Fibroblast of lung (primary cell): Measurements from ENCODE around the gene DDR1. TPM values are rescaled to one million over a fixed set of nuclear protein-coding genes. Genes with fewer than 3 reads are reported as not detected.
A peak's percentile ranks its signal among the peaks of the same experiment; 100 is the strongest.

Experiments used
- DNase-seq, 2 donors: peaks; one replicate each; pipeline versions ENCODE4 v3.0.0 to v3.0.0-alpha.2; 2010; ENCODE audit warnings: low read depth in 2 of 2
- H2AFZ ChIP-seq: 2 replicates; pipeline ENCODE4 v1.5.1; 2012; ENCODE audit warnings: low read length, control low read depth, inconsistent platforms
- H3K27ac ChIP-seq: 2 replicates; pipeline ENCODE4 v1.5.1; 2011; ENCODE audit warnings: low read length, control low read depth; ENCODE audit not compliant: insufficient read depth
- H3K27me3 ChIP-seq: 2 replicates; pipeline ENCODE4 v1.5.1; 2011; ENCODE audit warnings: mild to moderate bottlenecking, low read length; ENCODE audit not compliant: control insufficient read depth, insufficient read depth
- H3K36me3 ChIP-seq: 2 replicates; pipeline ENCODE4 v1.5.1; 2011; ENCODE audit warnings: low read length; ENCODE audit not compliant: control insufficient read depth, insufficient read depth
- H3K4me1 ChIP-seq: 2 replicates; pipeline ENCODE4 v1.5.1; 2011; ENCODE audit warnings: low read length; ENCODE audit not compliant: control insufficient read depth, insufficient read depth; ENCODE audit errors: extremely low read depth
- H3K4me2 ChIP-seq: 2 replicates; pipeline ENCODE4 v1.5.1; 2011; ENCODE audit warnings: low read length, control low read depth; ENCODE audit not compliant: insufficient read depth; ENCODE audit errors: extremely low read depth
- H3K4me3 ChIP-seq, 4 experiments: fragments of 200-600 bp in 1 of 4; sonication (generic) in 1 of 4; replicated peaks in 1 of 4; 2 replicates each; pipeline ENCODE4 v1.5.1; 2011 to 2016; ENCODE audit warnings: low read length in 4 of 4, low read depth in 3 of 4, mild to moderate bottlenecking in 3 of 4, control low read depth in 2 of 4, inconsistent platforms in 1 of 4, mixed read lengths in 1 of 4; ENCODE audit not compliant: insufficient read depth in 1 of 4; ENCODE audit errors: control extremely low read depth in 1 of 4
- H3K79me2 ChIP-seq: 2 replicates; pipeline ENCODE4 v1.5.1; 2012; ENCODE audit warnings: mild to moderate bottlenecking, low read length, inconsistent platforms; ENCODE audit not compliant: control insufficient read depth, insufficient read depth
- H3K9ac ChIP-seq: 2 replicates; pipeline ENCODE4 v1.5.1; 2011; ENCODE audit warnings: mild to moderate bottlenecking, low read length, control low read depth; ENCODE audit not compliant: insufficient read depth
- H3K9me3 ChIP-seq: 2 replicates; pipeline ENCODE4 v1.5.1; 2012; ENCODE audit warnings: low read depth, low read length; ENCODE audit not compliant: control insufficient read depth, insufficient read depth
- H4K20me1 ChIP-seq: 2 replicates; pipeline ENCODE4 v1.5.1; 2011; ENCODE audit warnings: low read length; ENCODE audit not compliant: control insufficient read depth, insufficient read depth; ENCODE audit errors: extremely low read depth
- EZH2 ChIP-seq: IDR thresholded peaks from 2 replicates; pipeline ENCODE4 v1.5.1; 2012; ENCODE audit warnings: low read length, control low read depth, mild to moderate bottlenecking; ENCODE audit errors: missing control alignments
- polyA plus RNA-seq, 2 donors: library from polyadenylated mRNA; depleted of rRNA in 1 of 2; stranded (reverse) in 1 of 2; unstranded in 1 of 2; fragments of >200 nt; gene quantifications; 2 replicates each; pipeline ENCODE4 v1.2.1, GENCODE V29; 2011 to 2012; ENCODE audit warnings: missing spikeins in 1 of 2
- total RNA-seq: library from RNA; depleted of rRNA; stranded (reverse); fragments of >200 nt; gene quantifications from 2 replicates; pipeline ENCODE4 v1.2.1, GENCODE V29; 2014
- TF ChIP-seq, protein P1 (sequence below), 2 donors: IDR thresholded peaks in 1 of 2; conservative IDR thresholded peaks in 1 of 2; 1 replicate in 1 of 2; 2 replicates in 1 of 2; pipeline ENCODE4 v1.5.1; 2011 to 2012; ENCODE audit warnings: low read length in 2 of 2, control low read depth in 1 of 2, inconsistent platforms in 1 of 2, low read depth in 1 of 2, mild to moderate bottlenecking in 1 of 2

Gene DDR1
- total and polyA plus RNA-seq, 2 donors (not counting 1 experiment from before 2014, with no cell fraction given): 10.9 to 17.5 TPM

DNA sequence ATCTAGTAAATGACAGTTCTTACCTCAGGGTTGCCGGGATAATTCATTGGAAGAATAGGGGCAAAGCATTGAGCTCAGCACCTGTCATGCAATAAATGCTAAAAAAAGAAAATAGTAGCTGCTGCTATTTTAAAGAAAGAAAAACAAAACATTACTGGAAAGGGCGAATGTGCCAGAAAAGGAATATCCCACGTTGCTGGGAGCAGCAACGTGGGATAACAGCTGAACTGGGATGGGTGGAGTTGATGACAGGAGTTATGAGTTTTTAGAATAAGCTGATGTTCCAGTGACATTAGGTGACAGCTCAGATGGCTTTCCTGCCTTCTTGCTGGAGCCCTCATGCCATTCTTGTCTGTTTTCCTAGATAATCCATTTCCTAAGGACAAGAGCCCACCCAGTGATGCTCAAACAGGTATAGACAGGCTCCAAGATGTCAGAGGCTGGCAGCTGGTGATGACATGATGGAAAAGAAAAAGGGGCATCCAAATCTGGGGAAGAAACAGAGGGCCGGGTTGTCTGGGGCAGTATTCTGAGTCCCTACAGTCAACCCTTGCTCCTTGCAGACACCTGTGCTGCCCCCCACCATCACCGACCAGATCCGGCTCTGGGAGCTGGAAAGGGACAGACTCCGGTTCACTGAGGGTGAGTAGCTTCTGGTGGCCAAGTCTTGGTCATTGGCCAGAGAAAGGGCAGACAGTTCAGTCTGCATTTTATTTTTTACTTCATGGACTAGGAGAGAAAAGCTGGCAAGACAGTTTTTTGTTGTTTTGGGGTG is 28.6 kb downstream of the DDR1 start:
- Histone ChIP-seq H3K4me1 (peaks cover 14% of the 10 kb centered on the region), H3K4me3 (no peak overlapping the region), H2AFZ (no peak overlapping the region), H3K27ac (no peak overlapping the region), H3K36me3 (peaks cover 11% of the 10 kb centered on the region), H4K20me1 (no peaks in the 10 kb centered on the region), H3K79me2 (peaks cover 10% of the 10 kb centered on the region), H3K27me3 (no peaks in the 10 kb centered on the region), H3K9ac (no peak overlapping the region), H3K4me2 (no peak overlapping the region), H3K9me3 (no peaks in the 10 kb centered on the region)
- no peak for TF ChIP-seq EZH2
- TF ChIP-seq, protein P1, sequence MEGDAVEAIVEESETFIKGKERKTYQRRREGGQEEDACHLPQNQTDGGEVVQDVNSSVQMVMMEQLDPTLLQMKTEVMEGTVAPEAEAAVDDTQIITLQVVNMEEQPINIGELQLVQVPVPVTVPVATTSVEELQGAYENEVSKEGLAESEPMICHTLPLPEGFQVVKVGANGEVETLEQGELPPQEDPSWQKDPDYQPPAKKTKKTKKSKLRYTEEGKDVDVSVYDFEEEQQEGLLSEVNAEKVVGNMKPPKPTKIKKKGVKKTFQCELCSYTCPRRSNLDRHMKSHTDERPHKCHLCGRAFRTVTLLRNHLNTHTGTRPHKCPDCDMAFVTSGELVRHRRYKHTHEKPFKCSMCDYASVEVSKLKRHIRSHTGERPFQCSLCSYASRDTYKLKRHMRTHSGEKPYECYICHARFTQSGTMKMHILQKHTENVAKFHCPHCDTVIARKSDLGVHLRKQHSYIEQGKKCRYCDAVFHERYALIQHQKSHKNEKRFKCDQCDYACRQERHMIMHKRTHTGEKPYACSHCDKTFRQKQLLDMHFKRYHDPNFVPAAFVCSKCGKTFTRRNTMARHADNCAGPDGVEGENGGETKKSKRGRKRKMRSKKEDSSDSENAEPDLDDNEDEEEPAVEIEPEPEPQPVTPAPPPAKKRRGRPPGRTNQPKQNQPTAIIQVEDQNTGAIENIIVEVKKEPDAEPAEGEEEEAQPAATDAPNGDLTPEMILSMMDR (conservative IDR thresholded peaks at IDR 0.05 in 1 of 2, IDR thresholded peaks at IDR 0.05 in 1 of 2; ENCODE audit: low read depth in 1 of 2, low read length in 2 of 2): no peak
- no peak for DNase-seq

DNA sequence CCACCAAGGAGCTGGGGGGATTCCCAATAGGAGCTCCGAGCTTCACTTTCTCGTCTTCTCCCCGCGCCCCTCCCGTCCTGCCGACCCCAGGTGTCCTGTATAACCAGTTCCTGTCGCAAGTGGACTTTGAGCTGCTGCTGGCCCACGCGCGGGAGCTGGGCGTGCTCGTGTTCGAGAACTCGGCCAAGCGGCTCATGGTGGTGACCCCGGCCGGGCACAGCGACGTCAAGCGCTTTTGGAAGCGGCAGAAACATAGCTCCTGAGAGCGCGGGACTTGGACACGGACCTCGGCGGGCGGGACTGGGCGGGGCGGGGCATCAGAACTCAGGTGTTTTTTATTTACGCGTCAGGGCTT is 29.4 kb downstream of the DDR1 start:
- DNase-seq: no peak
- Histone ChIP-seq H3K27me3 (no peaks in the 10 kb centered on the region), H3K4me3 (peak overlapping the region in 2 of 4 experiments; percentile 27 to 64), H3K4me1 (peaks cover 14% of the 10 kb centered on the region), H3K79me2 (peaks cover 5% of the 10 kb centered on the region), H3K27ac (peak overlapping the region; percentile 26), H3K36me3 (peaks cover 11% of the 10 kb centered on the region), H4K20me1 (no peaks in the 10 kb centered on the region), H3K4me2 (peak overlapping the region; percentile 23), H3K9ac (peak overlapping the region; percentile 34), H3K9me3 (no peaks in the 10 kb centered on the region), H2AFZ (peak overlapping the region; percentile 43)
- TF ChIP-seq, protein P1 (conservative IDR thresholded peaks at IDR 0.05 in 1 of 2, IDR thresholded peaks at IDR 0.05 in 1 of 2; ENCODE audit: low read depth in 1 of 2, low read length in 2 of 2): no peak
- TF ChIP-seq EZH2: no peak

DNA sequence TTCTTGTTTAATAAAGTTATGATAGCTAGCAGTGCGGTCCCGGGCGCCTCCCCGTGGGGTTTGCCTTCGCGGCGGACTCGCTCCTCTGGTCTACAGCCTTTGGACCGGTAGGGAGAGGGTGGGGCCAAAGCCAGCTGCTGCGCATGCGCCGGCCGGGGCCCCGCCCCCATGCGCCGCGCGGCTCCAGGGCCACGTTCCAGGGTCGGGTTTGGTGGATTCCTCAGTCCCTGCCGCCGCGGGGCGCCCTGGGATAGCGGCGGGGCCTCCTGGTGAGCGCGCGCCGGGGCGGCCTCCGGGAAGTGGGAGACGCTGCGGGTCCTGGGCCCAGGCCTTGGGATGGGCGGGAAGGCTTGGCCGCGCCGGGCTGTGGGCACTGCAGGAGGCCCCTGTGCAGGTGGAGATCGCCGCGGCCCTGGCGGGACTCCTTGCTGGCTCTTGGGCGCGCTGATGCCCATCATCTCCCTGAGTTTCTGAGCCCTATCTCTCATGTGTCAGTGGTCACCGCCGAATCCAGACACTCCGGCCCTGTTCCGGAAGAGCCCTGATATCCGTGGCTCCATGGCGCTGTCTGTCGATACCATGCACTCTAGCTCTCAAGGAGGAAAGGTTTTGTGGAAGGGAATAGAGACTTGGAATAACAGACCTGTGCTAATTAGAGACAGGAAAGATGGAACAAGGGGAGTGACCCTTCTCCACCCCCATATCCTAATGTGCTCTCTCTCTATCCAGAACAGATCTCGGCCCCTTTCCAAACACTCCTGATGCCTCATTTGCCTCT is 29.9 kb downstream of the DDR1 start, which contains the start of gene VARS2:
Gene VARS2 (plus strand): TSS at position 163 of the 778 bp plus-strand sequence. CDS start 599 bp downstream, at position 762.
- H3K27ac ChIP-seq: peak within 1 kb of the TSS; percentile 75
- no peaks in the 10 kb centered on the region for H3K27me3 ChIP-seq
- peaks cover 11% of the 10 kb centered on the region for H3K36me3 ChIP-seq
- no peaks in the 10 kb centered on the region for H3K79me2 ChIP-seq
- no peaks in the 10 kb centered on the region for H3K9me3 ChIP-seq
- peak within 1 kb of the TSS; percentile 65 for H3K9ac ChIP-seq
- H3K4me2 ChIP-seq: peak within 1 kb of the TSS; percentile 91
- TF ChIP-seq EZH2: no peak
- TF ChIP-seq, protein P1 (conservative IDR thresholded peaks at IDR 0.05 in 1 of 2, IDR thresholded peaks at IDR 0.05 in 1 of 2; ENCODE audit: low read depth in 1 of 2, low read length in 2 of 2): peak; percentile 21 to 40
- H2AFZ ChIP-seq: peak within 1 kb of the TSS; percentile 63
- peak within 1 kb of the TSS; percentile 43 to 68 (median 58) for H3K4me3 ChIP-seq
- DNase-seq: peak; percentile 83 to 92
- H3K4me1 ChIP-seq: peaks cover 8% of the 10 kb centered on the region
- no peaks in the 10 kb centered on the region for H4K20me1 ChIP-seq
